HepG2 (cell line): Measurements from ENCODE around the gene LAMA1.

Source experiments
- EZH2 ChIP-seq: conservative IDR thresholded peaks from 2 replicates; pipeline ENCODE4 v1.6.1; 2012; ENCODE audit warnings: mild to moderate bottlenecking, low read depth, low read length, moderate library complexity
- RAD21 ChIP-seq: fragments of 450-650 bp; formaldehyde crosslinking; IDR thresholded peaks from 2 replicates; pipeline ENCODE4 v1.5.0; 2020; ENCODE audit warnings: mild to moderate bottlenecking
- SMAD1 ChIP-seq: sonication (generic); formaldehyde crosslinking; IDR thresholded peaks from 2 replicates; pipeline ENCODE4 v1.4.0; 2020; ENCODE audit warnings: missing genetic modification reagents, low read depth, mild to moderate bottlenecking, borderline replicate concordance
- ZKSCAN1 ChIP-seq: fragments of 150-350 bp; IDR thresholded peaks from 2 replicates; pipeline ENCODE4 v1.6.1; 2014; ENCODE audit warnings: low read length
- ZNF317 ChIP-seq: sonication (generic); formaldehyde crosslinking; IDR thresholded peaks from 2 replicates; pipeline ENCODE4 v1.5.0; 2020; ENCODE audit warnings: mild to moderate bottlenecking, missing genetic modification reagents
- ZNF549 ChIP-seq: sonication (generic); formaldehyde crosslinking; IDR thresholded peaks from 2 replicates; pipeline ENCODE4 v1.5.0; 2020; ENCODE audit warnings: missing genetic modification reagents
- ZNF776 ChIP-seq: sonication (generic); formaldehyde crosslinking; IDR thresholded peaks from 2 replicates; pipeline ENCODE4 v1.4.0; 2020; ENCODE audit warnings: mild to moderate bottlenecking, missing genetic modification reagents
- TF ChIP-seq, protein P1 (sequence below): sonication (generic); formaldehyde crosslinking; IDR thresholded peaks from 2 replicates; pipeline ENCODE4 v1.5.0; 2020; ENCODE audit warnings: mild to moderate bottlenecking, missing genetic modification reagents, moderate library complexity
- TF ChIP-seq, protein P2 (sequence below): IDR thresholded peaks from 2 replicates; pipeline ENCODE4 v1.6.1; 2012; ENCODE audit warnings: low read length, improper control_type of control experiment
- TF ChIP-seq, protein P3 (sequence below): sonication (generic); formaldehyde crosslinking; IDR thresholded peaks from 2 replicates; pipeline ENCODE4 v1.4.0; 2020; ENCODE audit warnings: missing genetic modification reagents
- TF ChIP-seq, protein P4 (sequence below): sonication (generic); formaldehyde crosslinking; IDR thresholded peaks from 2 replicates; pipeline ENCODE4 v1.4.0; 2020; ENCODE audit warnings: low read depth, mild to moderate bottlenecking, missing genetic modification reagents
- TF ChIP-seq, protein P5 (sequence below), 2 experiments: IDR thresholded peaks; 2 replicates each; pipeline ENCODE4 v1.6.1; 2011 to 2012; ENCODE audit warnings: low read length in 2 of 2, borderline replicate concordance in 1 of 2, low read depth in 1 of 2, mild to moderate bottlenecking in 1 of 2, moderate library complexity in 1 of 2

DNA sequence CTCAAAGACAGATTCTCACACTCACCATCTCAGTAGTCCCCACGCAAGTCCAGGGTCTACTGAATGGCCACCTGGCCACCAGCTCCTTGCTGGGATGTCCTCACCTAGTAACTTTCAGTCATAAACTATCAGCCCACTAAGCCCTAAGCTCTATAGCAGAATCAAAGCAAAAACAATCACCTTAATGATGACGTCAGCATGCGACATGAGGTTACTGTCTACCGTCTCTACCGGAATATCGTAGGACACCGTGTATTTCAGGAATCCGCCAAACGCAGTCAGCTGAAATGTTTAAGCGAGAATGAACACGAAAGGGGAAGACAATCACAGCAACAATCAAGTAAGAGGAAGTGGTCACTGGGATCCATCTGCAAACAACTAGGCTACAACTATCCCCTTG, 81.8 kb downstream of the LAMA1 start:
- TF ChIP-seq, protein P1, sequence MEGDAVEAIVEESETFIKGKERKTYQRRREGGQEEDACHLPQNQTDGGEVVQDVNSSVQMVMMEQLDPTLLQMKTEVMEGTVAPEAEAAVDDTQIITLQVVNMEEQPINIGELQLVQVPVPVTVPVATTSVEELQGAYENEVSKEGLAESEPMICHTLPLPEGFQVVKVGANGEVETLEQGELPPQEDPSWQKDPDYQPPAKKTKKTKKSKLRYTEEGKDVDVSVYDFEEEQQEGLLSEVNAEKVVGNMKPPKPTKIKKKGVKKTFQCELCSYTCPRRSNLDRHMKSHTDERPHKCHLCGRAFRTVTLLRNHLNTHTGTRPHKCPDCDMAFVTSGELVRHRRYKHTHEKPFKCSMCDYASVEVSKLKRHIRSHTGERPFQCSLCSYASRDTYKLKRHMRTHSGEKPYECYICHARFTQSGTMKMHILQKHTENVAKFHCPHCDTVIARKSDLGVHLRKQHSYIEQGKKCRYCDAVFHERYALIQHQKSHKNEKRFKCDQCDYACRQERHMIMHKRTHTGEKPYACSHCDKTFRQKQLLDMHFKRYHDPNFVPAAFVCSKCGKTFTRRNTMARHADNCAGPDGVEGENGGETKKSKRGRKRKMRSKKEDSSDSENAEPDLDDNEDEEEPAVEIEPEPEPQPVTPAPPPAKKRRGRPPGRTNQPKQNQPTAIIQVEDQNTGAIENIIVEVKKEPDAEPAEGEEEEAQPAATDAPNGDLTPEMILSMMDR (CRISPR knock-in tag) = no peak
- TF ChIP-seq, protein P2, sequence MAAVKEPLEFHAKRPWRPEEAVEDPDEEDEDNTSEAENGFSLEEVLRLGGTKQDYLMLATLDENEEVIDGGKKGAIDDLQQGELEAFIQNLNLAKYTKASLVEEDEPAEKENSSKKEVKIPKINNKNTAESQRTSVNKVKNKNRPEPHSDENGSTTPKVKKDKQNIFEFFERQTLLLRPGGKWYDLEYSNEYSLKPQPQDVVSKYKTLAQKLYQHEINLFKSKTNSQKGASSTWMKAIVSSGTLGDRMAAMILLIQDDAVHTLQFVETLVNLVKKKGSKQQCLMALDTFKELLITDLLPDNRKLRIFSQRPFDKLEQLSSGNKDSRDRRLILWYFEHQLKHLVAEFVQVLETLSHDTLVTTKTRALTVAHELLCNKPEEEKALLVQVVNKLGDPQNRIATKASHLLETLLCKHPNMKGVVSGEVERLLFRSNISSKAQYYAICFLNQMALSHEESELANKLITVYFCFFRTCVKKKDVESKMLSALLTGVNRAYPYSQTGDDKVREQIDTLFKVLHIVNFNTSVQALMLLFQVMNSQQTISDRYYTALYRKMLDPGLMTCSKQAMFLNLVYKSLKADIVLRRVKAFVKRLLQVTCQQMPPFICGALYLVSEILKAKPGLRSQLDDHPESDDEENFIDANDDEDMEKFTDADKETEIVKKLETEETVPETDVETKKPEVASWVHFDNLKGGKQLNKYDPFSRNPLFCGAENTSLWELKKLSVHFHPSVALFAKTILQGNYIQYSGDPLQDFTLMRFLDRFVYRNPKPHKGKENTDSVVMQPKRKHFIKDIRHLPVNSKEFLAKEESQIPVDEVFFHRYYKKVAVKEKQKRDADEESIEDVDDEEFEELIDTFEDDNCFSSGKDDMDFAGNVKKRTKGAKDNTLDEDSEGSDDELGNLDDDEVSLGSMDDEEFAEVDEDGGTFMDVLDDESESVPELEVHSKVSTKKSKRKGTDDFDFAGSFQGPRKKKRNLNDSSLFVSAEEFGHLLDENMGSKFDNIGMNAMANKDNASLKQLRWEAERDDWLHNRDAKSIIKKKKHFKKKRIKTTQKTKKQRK = no peak
- TF ChIP-seq EZH2 (no peak), SMAD1 (CRISPR knock-in tag) (no peak), ZNF776 (no peak), RAD21 (CRISPR knock-in tag) (no peak), ZKSCAN1 (no peak), ZNF317 (CRISPR knock-in tag) (no peak), ZNF549 (no peak)
- TF ChIP-seq, protein P3, sequence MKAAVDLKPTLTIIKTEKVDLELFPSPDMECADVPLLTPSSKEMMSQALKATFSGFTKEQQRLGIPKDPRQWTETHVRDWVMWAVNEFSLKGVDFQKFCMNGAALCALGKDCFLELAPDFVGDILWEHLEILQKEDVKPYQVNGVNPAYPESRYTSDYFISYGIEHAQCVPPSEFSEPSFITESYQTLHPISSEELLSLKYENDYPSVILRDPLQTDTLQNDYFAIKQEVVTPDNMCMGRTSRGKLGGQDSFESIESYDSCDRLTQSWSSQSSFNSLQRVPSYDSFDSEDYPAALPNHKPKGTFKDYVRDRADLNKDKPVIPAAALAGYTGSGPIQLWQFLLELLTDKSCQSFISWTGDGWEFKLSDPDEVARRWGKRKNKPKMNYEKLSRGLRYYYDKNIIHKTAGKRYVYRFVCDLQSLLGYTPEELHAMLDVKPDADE = no peak
- TF ChIP-seq, protein P4, sequence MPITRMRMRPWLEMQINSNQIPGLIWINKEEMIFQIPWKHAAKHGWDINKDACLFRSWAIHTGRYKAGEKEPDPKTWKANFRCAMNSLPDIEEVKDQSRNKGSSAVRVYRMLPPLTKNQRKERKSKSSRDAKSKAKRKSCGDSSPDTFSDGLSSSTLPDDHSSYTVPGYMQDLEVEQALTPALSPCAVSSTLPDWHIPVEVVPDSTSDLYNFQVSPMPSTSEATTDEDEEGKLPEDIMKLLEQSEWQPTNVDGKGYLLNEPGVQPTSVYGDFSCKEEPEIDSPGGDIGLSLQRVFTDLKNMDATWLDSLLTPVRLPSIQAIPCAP (CRISPR knock-in tag) = no peak
- TF ChIP-seq, protein P5, sequence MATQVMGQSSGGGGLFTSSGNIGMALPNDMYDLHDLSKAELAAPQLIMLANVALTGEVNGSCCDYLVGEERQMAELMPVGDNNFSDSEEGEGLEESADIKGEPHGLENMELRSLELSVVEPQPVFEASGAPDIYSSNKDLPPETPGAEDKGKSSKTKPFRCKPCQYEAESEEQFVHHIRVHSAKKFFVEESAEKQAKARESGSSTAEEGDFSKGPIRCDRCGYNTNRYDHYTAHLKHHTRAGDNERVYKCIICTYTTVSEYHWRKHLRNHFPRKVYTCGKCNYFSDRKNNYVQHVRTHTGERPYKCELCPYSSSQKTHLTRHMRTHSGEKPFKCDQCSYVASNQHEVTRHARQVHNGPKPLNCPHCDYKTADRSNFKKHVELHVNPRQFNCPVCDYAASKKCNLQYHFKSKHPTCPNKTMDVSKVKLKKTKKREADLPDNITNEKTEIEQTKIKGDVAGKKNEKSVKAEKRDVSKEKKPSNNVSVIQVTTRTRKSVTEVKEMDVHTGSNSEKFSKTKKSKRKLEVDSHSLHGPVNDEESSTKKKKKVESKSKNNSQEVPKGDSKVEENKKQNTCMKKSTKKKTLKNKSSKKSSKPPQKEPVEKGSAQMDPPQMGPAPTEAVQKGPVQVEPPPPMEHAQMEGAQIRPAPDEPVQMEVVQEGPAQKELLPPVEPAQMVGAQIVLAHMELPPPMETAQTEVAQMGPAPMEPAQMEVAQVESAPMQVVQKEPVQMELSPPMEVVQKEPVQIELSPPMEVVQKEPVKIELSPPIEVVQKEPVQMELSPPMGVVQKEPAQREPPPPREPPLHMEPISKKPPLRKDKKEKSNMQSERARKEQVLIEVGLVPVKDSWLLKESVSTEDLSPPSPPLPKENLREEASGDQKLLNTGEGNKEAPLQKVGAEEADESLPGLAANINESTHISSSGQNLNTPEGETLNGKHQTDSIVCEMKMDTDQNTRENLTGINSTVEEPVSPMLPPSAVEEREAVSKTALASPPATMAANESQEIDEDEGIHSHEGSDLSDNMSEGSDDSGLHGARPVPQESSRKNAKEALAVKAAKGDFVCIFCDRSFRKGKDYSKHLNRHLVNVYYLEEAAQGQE (IDR thresholded peaks at IDR 0.05; ENCODE audit: borderline replicate concordance in 1 of 2, low read depth in 1 of 2, low read length in 2 of 2) = no peak
